Measurements from ENCODE around the gene PLB1.

PLB1 gene

GRCh38 chr2:28493636-28494035 is 2.2 kb upstream of the PLB1 start:
- H3K4me3 ChIP-seq (ENCODE audit: low read depth, low read length), result no peak overlapping the region
- in situ Hi-C loops (cut with HindIII; ENCODE audit: low sequenced_read_pairs), result no loop called here
- TF ChIP-seq CTCF (IDR thresholded peaks at IDR 0.05; ENCODE audit: low read depth, low read length), result no peak
- no peak for DNase-seq (ENCODE audit: low read depth, low spot score)

DNA sequence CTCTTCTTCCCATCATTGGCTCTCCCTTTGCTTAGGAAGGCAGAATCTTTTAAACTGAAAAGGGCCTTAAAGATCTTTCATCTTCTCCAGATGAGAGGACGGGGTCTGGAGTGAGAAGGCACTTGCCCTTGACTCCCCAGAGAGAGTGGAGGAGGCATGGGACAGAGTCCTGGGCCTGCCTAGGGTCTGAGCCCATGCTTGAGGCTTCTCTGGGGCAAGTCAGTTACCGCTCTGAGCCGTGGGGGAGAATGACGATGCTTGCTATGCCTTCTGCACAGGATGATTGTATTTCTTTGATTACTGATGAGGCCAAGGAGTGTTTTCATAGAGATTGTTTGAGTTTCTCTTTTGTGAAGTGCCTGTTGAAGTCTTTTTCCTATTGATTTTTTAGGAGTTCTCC is 921 bp downstream of the PLB1 start:
- in situ Hi-C loops (cut with HindIII; ENCODE audit: low sequenced_read_pairs), result no loop called here
- H3K4me3 ChIP-seq (ENCODE audit: low read depth, low read length), result no peak overlapping the region
- TF ChIP-seq CTCF (IDR thresholded peaks at IDR 0.05; ENCODE audit: low read depth, low read length), result no peak
- no peak for DNase-seq (ENCODE audit: low read depth, low spot score)

GRCh38 chr2:28497206-28497605 is 1.3 kb downstream of the PLB1 start:
- no peak for DNase-seq (ENCODE audit: low read depth, low spot score)
- no peak overlapping the region for H3K4me3 ChIP-seq (ENCODE audit: low read depth, low read length)
- TF ChIP-seq CTCF (IDR thresholded peaks at IDR 0.05; ENCODE audit: low read depth, low read length), result no peak
- in situ Hi-C loops (cut with HindIII; ENCODE audit: low sequenced_read_pairs), result no loop called here

- no peak for DNase-seq (ENCODE audit: low read depth, low spot score)
- H3K4me3 ChIP-seq (ENCODE audit: low read depth, low read length), result no peak overlapping the region
- in situ Hi-C loops (cut with HindIII; ENCODE audit: low sequenced_read_pairs), result no loop called here
- no peak for TF ChIP-seq CTCF (IDR thresholded peaks at IDR 0.05; ENCODE audit: low read depth, low read length)
Observed at GRCh38 chr2:28499282-28499681, 3.4 kb downstream of the PLB1 start.

- DNase-seq (ENCODE audit: low read depth, low spot score), result no peak
- TF ChIP-seq CTCF (IDR thresholded peaks at IDR 0.05; ENCODE audit: low read depth, low read length), result no peak
- no peak overlapping the region for H3K4me3 ChIP-seq (ENCODE audit: low read depth, low read length)
- in situ Hi-C loops (cut with HindIII; ENCODE audit: low sequenced_read_pairs), result no loop called here
Observed at GRCh38 chr2:28505361-28505760, 9.5 kb downstream of the PLB1 start.

GRCh38 chr2:28506112-28506910 is 10.5 kb downstream of the PLB1 start:
- DNase-seq (ENCODE audit: low read depth, low spot score), result no peak
- H3K4me3 ChIP-seq (ENCODE audit: low read depth, low read length), result no peak overlapping the region
- no peak for TF ChIP-seq CTCF (IDR thresholded peaks at IDR 0.05; ENCODE audit: low read depth, low read length)
- in situ Hi-C loops (cut with HindIII; ENCODE audit: low sequenced_read_pairs), result no loop called here
